HepG2 (cell line): ENCODE measurements around the gene SPOP. TPM values are rescaled to one million over a fixed set of nuclear protein-coding genes. Genes with fewer than 3 reads are reported as not detected.

Experiments
- ATAC-seq: fragments of 200-7000 bp; cut with Tn5 transposase; 3 replicates; pipeline ENCODE4 v1.9.1; 2020; ENCODE audit warnings: mild to moderate bottlenecking, moderate library complexity
- BruUV-seq: library from RNA; stranded (reverse); fragments of 400-500 nt; replicated peaks from 2 replicates; lab custom pipeline; 2021; lab: Mats Ljungman, UMichigan
- CTCF ChIA-PET: fragments of 300-600 bp; formaldehyde crosslinking; extraction: SDS; loops from one replicate; lab custom pipeline; 2021; ENCODE audit warnings: low total read pairs, inconsistent platforms, low intra/inter-chr PET ratio; lab: Yijun Ruan, JAX
- POLR2A ChIA-PET: fragments of 350-600 bp; sonication (Branson Sonifier 250); formaldehyde crosslinking; loops from one replicate; lab custom pipeline; 2020; ENCODE audit warnings: antibody characterized with exemption, inconsistent platforms; lab: Yijun Ruan, JAX
- DNase-seq: peaks from one replicate; pipeline ENCODE4 v3.0.0-alpha.2; 2015; ENCODE audit warnings: low spot score
- FAIRE-seq: peaks from 3 replicates; lab custom pipeline; 2011; peaks lifted over from hg19 to GRCh38; lab: Jason Lieb, UNC
- H2AFZ ChIP-seq: one replicate; pipeline ENCODE4 v1.6.1; 2011; ENCODE audit warnings: low read length, inconsistent platforms
- H3K27ac ChIP-seq: fragments of 300-600 bp; 3 replicates; pipeline ENCODE4 v1.8.0; 2011; ENCODE audit warnings: mixed run types, mild to moderate bottlenecking, mixed read lengths, low read length, inconsistent platforms; ENCODE audit not compliant: insufficient read depth; ENCODE audit errors: extremely low read length
- H3K27me3 ChIP-seq, 2 experiments: fragments of 200-600 bp in 1 of 2; 2 replicates in 1 of 2; 3 replicates in 1 of 2; pipeline versions ENCODE4 v1.6.0 to v1.8.0; 2011; ENCODE audit warnings: low read length in 2 of 2, mild to moderate bottlenecking in 2 of 2, moderate library complexity in 2 of 2, inconsistent platforms in 1 of 2; ENCODE audit not compliant: insufficient read depth in 2 of 2, control insufficient read depth in 1 of 2
- H3K36me3 ChIP-seq, 2 experiments: fragments of 200-600 bp in 1 of 2; replicated peaks in 1 of 2; 2 replicates in 1 of 2; 3 replicates in 1 of 2; pipeline versions ENCODE4 v1.5.1 to v1.8.0; 2011; ENCODE audit warnings: low read length in 2 of 2, inconsistent platforms in 1 of 2; ENCODE audit not compliant: insufficient read depth in 2 of 2, control insufficient read depth in 1 of 2
- H3K4me1 ChIP-seq: 2 replicates; pipeline ENCODE4 v1.5.1; 2012; ENCODE audit warnings: low read length, inconsistent platforms; ENCODE audit not compliant: insufficient read depth
- H3K4me2 ChIP-seq: 2 replicates; pipeline ENCODE4 v1.6.0; 2011; ENCODE audit warnings: low read depth, low read length, inconsistent platforms
- H3K4me3 ChIP-seq, 3 experiments: fragments of 200-600 bp in 1 of 3; sonication (generic), shearing (Covaris generic) in 1 of 3; replicated peaks in 1 of 3; 2 replicates each; pipeline ENCODE4 v1.5.1; 2011 to 2016; ENCODE audit warnings: low read length in 3 of 3, inconsistent platforms in 2 of 3, low read depth in 2 of 3, mild to moderate bottlenecking in 2 of 3, control low read depth in 1 of 3, mixed read lengths in 1 of 3; ENCODE audit not compliant: insufficient read depth in 1 of 3
- H3K79me2 ChIP-seq: one replicate; pipeline ENCODE4 v1.6.1; 2011; ENCODE audit warnings: low read length, inconsistent platforms; ENCODE audit not compliant: insufficient read depth
- H3K9ac ChIP-seq: 2 replicates; pipeline ENCODE4 v1.6.0; 2011; ENCODE audit warnings: mild to moderate bottlenecking, low read depth, low read length, inconsistent platforms; ENCODE audit not compliant: insufficient read depth
- H3K9me3 ChIP-seq: 2 replicates; pipeline ENCODE4 v1.5.1; 2012; ENCODE audit warnings: mild to moderate bottlenecking, low read length
- H4K20me1 ChIP-seq: 2 replicates; pipeline ENCODE4 v1.6.0; 2011; ENCODE audit warnings: inconsistent platforms, mild to moderate bottlenecking, low read length, moderate library complexity; ENCODE audit not compliant: insufficient read depth
- HNRNPUL1 ChIP-seq: fragments of 200-400 bp; formaldehyde crosslinking; IDR thresholded peaks from 2 replicates; pipeline ENCODE4 v1.6.1; 2017; ENCODE audit warnings: low read depth, mild to moderate bottlenecking, low read length, moderate library complexity
- MIER2 ChIP-seq: IDR thresholded peaks from 2 replicates; pipeline ENCODE4 v1.6.1; 2016; ENCODE audit warnings: missing biosample characterization, missing genetic modification reagents
- RARA ChIP-seq: IDR thresholded peaks from 2 replicates; pipeline ENCODE4 v1.6.1; 2016; ENCODE audit warnings: missing genetic modification reagents, missing compliant biosample characterization
- TMF1 ChIP-seq: sonication (generic); formaldehyde crosslinking; IDR thresholded peaks from 2 replicates; pipeline ENCODE4 v1.8.1; 2022; ENCODE audit warnings: low read depth, missing genetic modification reagents
- ZFP37 ChIP-seq: sonication (generic); formaldehyde crosslinking; IDR thresholded peaks from 2 replicates; pipeline ENCODE4 v1.4.0; 2020; ENCODE audit warnings: missing genetic modification reagents, borderline replicate concordance
- ZNF430 ChIP-seq: sonication (generic); formaldehyde crosslinking; IDR thresholded peaks from 2 replicates; pipeline ENCODE4 v1.9.0; 2021; ENCODE audit warnings: mild to moderate bottlenecking, missing genetic modification reagents
- WGBS: methylation state at CpG from one replicate; pipeline ENCODE4 v1.1.6; 2017; ENCODE audit warnings: low lambda C conversion rate; 5-methylcytosine and 5-hydroxymethylcytosine counted together
- in situ Hi-C: cut with HindIII; loops from 2 replicates; pipeline ENCODE4 v1.10.0; 2017; ENCODE audit warnings: low pct_unique_long_range_greater_than_20kb; ENCODE audit not compliant: extremely low pct_ligation_motif_present
- intact Hi-C: fragments of 100-400 bp; cut with micrococcal nuclease; formaldehyde crosslinking; loops from one replicate; pipeline ENCODE4 v1.10.0; 2022; ENCODE audit not compliant: unreplicated experiment
- polyA plus RNA-seq, 8 experiments: library from polyadenylated mRNA; depleted of rRNA in 3 of 8; stranded (reverse) in 7 of 8; unstranded in 1 of 8; fragments of >200 nt; fragmentation: Illumina TruSeq in 4 of 8; extraction: Trizol in 4 of 8; gene quantifications; 2 replicates each; pipeline versions ENCODE4 v1.2.1 to v1.2.3, GENCODE V29; 2011 to 2016; ENCODE audit warnings: low read depth in 4 of 8, missing spikeins in 1 of 8, mixed read lengths in 1 of 8; ENCODE audit not compliant: insufficient read depth in 1 of 8
- total RNA-seq, 5 experiments: library from RNA; depleted of rRNA; stranded (reverse); fragments of >200 nt; fragmentation: Illumina TruSeq; extraction: Trizol; gene quantifications; 2 replicates each; pipeline ENCODE4 v1.2.3, GENCODE V29; 2016; ENCODE audit warnings: low read depth in 1 of 5
- TF ChIP-seq, protein P1 (sequence below): sonication (generic); formaldehyde crosslinking; IDR thresholded peaks from 2 replicates; pipeline ENCODE4 v1.4.0; 2020; ENCODE audit warnings: missing genetic modification reagents
- TF ChIP-seq, protein P2 (sequence below): sonication (generic); formaldehyde crosslinking; IDR thresholded peaks from 2 replicates; pipeline ENCODE4 v1.4.0; 2020; ENCODE audit warnings: low read depth, missing genetic modification reagents
- TF ChIP-seq, protein P3 (sequence below), 2 experiments: IDR thresholded peaks; 2 replicates each; pipeline ENCODE4 v1.6.1; 2011 to 2012; ENCODE audit warnings: low read length in 2 of 2, borderline replicate concordance in 1 of 2, low read depth in 1 of 2, mild to moderate bottlenecking in 1 of 2, moderate library complexity in 1 of 2
- TF ChIP-seq, protein P4 (sequence below): sonication (generic); formaldehyde crosslinking; IDR thresholded peaks from 2 replicates; pipeline ENCODE4 v1.5.1; 2020; ENCODE audit warnings: missing genetic modification reagents, mild to moderate bottlenecking, borderline replicate concordance

The SPOP gene
- total and polyA plus RNA-seq, 2 of the 13 experiments (the other 11 are each of a cell fraction or from before 2014, with no cell fraction given) = 52.8 to 60.8 TPM

DNA sequence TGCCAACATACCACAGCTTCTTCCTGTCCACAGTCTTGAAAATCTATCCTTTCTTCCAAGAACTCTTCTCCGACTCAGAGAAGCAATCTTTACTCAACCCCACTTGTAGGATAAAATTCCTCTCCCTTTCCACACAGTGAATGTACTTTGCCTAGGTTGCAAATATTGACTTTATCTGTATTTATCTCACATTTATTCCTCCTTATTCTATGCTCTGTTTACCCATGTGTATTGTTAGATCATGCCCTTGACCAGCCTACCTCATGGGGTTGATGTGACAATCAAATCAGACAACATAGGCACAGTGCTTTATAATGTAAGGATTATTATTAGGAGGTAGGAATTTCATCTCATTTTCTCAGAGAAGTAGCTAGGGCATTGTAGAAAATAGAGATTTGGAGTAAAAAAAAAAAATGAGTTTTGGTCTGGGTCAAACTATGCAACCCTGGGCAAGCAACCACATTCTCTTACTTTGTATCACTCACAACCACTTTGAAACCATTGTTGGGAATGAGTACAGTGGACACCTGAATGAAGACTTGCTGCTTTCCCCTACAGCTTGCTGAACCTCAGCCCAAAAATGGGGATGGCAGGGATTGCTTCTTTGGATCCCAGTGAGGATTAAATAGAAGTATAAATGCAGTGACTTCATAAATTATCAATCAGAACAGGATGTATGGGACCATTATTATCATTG lies 38.9 kb upstream of the SPOP start:
- no peaks in the 10 kb centered on the region for H3K9me3 ChIP-seq
- intact Hi-C loops = no loop called here
- CTCF ChIA-PET = no interaction called here
- TF ChIP-seq MIER2 = no peak
- no peak for TF ChIP-seq RARA (CRISPR knock-in tag)
- no peak for TF ChIP-seq ZFP37
- TF ChIP-seq, protein P1, sequence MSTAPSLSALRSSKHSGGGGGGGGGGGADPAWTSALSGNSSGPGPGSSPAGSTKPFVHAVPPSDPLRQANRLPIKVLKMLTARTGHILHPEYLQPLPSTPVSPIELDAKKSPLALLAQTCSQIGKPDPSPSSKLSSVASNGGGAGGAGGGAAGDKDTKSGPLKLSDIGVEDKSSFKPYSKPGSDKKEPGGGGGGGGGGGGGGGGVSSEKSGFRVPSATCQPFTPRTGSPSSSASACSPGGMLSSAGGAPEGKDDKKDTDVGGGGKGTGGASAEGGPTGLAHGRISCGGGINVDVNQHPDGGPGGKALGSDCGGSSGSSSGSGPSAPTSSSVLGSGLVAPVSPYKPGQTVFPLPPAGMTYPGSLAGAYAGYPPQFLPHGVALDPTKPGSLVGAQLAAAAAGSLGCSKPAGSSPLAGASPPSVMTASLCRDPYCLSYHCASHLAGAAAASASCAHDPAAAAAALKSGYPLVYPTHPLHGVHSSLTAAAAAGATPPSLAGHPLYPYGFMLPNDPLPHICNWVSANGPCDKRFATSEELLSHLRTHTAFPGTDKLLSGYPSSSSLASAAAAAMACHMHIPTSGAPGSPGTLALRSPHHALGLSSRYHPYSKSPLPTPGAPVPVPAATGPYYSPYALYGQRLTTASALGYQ = no peak
- no peak for TF ChIP-seq HNRNPUL1
- TF ChIP-seq TMF1 (CRISPR knock-in tag) = no peak
- no peak for TF ChIP-seq ZNF430 (CRISPR knock-in tag)
- TF ChIP-seq, protein P2, sequence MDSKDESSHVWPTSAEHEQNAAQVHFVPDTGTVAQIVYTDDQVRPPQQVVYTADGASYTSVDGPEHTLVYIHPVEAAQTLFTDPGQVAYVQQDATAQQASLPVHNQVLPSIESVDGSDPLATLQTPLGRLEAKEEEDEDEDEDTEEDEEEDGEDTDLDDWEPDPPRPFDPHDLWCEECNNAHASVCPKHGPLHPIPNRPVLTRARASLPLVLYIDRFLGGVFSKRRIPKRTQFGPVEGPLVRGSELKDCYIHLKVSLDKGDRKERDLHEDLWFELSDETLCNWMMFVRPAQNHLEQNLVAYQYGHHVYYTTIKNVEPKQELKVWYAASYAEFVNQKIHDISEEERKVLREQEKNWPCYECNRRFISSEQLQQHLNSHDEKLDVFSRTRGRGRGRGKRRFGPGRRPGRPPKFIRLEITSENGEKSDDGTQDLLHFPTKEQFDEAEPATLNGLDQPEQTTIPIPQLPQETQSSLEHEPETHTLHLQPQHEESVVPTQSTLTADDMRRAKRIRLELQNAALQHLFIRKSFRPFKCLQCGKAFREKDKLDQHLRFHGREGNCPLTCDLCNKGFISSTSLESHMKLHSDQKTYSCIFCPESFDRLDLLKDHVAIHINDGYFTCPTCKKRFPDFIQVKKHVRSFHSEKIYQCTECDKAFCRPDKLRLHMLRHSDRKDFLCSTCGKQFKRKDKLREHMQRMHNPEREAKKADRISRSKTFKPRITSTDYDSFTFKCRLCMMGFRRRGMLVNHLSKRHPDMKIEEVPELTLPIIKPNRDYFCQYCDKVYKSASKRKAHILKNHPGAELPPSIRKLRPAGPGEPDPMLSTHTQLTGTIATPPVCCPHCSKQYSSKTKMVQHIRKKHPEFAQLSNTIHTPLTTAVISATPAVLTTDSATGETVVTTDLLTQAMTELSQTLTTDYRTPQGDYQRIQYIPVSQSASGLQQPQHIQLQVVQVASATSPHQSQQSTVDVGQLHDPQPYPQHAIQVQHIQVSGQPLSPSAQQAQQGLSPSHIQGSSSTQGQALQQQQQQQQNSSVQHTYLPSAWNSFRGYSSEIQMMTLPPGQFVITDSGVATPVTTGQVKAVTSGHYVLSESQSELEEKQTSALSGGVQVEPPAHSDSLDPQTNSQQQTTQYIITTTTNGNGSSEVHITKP (CRISPR knock-in tag) = no peak
- TF ChIP-seq, protein P3, sequence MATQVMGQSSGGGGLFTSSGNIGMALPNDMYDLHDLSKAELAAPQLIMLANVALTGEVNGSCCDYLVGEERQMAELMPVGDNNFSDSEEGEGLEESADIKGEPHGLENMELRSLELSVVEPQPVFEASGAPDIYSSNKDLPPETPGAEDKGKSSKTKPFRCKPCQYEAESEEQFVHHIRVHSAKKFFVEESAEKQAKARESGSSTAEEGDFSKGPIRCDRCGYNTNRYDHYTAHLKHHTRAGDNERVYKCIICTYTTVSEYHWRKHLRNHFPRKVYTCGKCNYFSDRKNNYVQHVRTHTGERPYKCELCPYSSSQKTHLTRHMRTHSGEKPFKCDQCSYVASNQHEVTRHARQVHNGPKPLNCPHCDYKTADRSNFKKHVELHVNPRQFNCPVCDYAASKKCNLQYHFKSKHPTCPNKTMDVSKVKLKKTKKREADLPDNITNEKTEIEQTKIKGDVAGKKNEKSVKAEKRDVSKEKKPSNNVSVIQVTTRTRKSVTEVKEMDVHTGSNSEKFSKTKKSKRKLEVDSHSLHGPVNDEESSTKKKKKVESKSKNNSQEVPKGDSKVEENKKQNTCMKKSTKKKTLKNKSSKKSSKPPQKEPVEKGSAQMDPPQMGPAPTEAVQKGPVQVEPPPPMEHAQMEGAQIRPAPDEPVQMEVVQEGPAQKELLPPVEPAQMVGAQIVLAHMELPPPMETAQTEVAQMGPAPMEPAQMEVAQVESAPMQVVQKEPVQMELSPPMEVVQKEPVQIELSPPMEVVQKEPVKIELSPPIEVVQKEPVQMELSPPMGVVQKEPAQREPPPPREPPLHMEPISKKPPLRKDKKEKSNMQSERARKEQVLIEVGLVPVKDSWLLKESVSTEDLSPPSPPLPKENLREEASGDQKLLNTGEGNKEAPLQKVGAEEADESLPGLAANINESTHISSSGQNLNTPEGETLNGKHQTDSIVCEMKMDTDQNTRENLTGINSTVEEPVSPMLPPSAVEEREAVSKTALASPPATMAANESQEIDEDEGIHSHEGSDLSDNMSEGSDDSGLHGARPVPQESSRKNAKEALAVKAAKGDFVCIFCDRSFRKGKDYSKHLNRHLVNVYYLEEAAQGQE (IDR thresholded peaks at IDR 0.05; ENCODE audit: borderline replicate concordance in 1 of 2, low read depth in 1 of 2, low read length in 2 of 2) = no peak
- TF ChIP-seq, protein P4, sequence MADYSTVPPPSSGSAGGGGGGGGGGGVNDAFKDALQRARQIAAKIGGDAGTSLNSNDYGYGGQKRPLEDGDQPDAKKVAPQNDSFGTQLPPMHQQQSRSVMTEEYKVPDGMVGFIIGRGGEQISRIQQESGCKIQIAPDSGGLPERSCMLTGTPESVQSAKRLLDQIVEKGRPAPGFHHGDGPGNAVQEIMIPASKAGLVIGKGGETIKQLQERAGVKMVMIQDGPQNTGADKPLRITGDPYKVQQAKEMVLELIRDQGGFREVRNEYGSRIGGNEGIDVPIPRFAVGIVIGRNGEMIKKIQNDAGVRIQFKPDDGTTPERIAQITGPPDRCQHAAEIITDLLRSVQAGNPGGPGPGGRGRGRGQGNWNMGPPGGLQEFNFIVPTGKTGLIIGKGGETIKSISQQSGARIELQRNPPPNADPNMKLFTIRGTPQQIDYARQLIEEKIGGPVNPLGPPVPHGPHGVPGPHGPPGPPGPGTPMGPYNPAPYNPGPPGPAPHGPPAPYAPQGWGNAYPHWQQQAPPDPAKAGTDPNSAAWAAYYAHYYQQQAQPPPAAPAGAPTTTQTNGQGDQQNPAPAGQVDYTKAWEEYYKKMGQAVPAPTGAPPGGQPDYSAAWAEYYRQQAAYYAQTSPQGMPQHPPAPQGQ (CRISPR knock-in tag) = no peak

More for the DNA sequence above, 38.9 kb upstream of the SPOP start:
- no peak for FAIRE-seq
- peaks cover 3% of the 10 kb centered on the region; the same call in 1 of the 2 replicates for H3K4me1 ChIP-seq
- no peak for DNase-seq
- H3K36me3 ChIP-seq = peaks cover 18 to 60% of the 10 kb centered on the region in 2 experiments
- no peak overlapping the region for H3K4me3 ChIP-seq
- ATAC-seq = no peak
- H3K27me3 ChIP-seq = no peaks in the 10 kb centered on the region
- H3K79me2 ChIP-seq = no peaks in the 10 kb centered on the region
- no peaks in the 10 kb centered on the region for H4K20me1 ChIP-seq
- H3K9ac ChIP-seq = no peak overlapping the region
- H3K4me2 ChIP-seq = no peak overlapping the region
- POLR2A ChIA-PET = no interaction called here
- no TSS peak for BruUV-seq
- H3K27ac ChIP-seq = no peak overlapping the region
- no peak overlapping the region for H2AFZ ChIP-seq
- in situ Hi-C loops = no loop called here
- WGBS = 85% methylated on average over 1 of the region's 1 CpG
